Amniotic epithelial cell (primary cell): ENCODE results near the gene ZNF343.
A peak's percentile ranks its signal among the peaks of the same experiment; 100 is the strongest.
"Not testable (repeated sequence)": the region's sequence is repeated elsewhere in the genome, so short reads cannot be mapped to it uniquely, and the experiment has no call there.

ENCODE experiments used
- DNase-seq: peaks from one replicate; pipeline ENCODE4 v3.0.0-alpha.2; 2010; ENCODE audit warnings: low read depth

ZNF343 gene

GRCh38 chr20:2521369-2522305 is 12.9 kb upstream of the ZNF343 start:
- peak; percentile 30 for DNase-seq

- no peak for DNase-seq
Observed at GRCh38 chr20:2520617-2521016, 11.9 kb upstream of the ZNF343 start.

DNA sequence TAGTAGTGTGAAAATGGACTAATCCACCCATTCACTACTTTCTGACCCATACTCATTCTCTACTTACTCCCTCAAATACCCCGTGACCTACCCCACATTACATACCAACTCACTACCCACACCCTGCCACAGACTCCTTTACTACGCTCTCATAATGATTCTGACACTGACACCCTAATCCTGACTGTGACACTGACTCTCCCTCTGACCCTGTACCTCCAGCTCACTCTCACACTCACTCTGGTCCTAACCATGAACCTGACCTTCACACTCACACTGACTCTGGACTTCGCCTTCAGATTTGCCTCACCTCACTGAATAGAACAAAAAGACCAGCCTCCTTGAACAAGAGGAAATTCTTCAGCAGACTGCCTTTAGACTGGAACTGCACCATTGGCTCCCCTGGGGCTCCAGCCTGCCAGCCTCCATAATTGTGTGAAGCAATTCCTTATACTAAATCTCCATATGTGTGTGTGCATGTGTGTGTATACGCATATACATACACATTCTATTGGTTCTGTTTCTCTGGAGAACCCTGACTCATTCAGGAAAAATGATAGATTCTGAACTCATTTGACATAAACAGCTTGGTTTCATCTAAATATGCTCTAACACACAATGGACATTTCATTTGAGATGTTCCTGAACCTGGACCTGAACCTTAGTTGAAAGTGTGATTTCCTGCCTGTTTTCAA is 10.5 kb upstream of the ZNF343 start:
- DNase-seq: peak; percentile 14

- no peak for DNase-seq
Observed at GRCh38 chr20:2518558-2518957, 9.8 kb upstream of the ZNF343 start.

GRCh38 chr20:2518096-2518495 is 9.4 kb upstream of the ZNF343 start:
- no peak for DNase-seq

- no peak for DNase-seq
Observed at GRCh38 chr20:2516399-2516798, 7.7 kb upstream of the ZNF343 start.

DNA sequence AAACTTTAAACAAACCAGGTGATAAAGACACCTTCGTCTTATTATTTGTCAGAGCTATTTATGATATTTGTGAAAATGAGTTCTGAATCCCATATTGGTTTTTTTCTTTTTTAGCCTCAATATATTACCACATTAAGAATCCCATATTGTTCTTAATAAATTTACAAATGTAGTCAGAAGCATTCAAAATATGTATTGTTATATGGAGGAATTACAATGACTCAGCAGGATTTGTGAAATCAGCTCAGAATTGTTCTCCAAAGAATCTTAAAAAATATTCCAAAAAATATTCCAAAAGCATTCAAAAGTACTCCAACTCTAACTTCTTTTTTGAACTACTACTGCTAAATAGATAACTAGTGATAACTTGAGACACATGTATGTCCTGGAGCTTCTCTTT is 6.5 kb upstream of the ZNF343 start:
- no peak for DNase-seq

GRCh38 chr20:2509794-2510193 is 1.1 kb upstream of the ZNF343 start:
- DNase-seq: no peak

DNA sequence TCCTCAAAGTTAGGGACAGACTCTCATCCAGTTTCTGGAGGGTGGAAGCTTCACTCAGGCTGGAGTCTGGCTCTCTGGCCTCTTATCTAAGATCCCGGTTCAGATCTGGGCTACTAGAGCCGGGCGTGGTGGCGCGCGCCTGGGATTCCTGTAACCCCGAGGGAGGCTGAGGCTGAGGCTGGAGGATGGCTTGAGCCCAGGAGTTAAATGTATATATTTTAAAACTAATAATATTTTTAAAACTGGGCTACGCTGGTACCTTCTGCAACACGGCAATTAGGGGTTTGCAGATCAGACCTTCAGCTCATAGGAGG is 710 bp upstream of the ZNF343 start:
- DNase-seq: no peak

GRCh38 chr20:2507875-2508630 is 662 bp downstream of the ZNF343 start:
- DNase-seq: no peak

DNA sequence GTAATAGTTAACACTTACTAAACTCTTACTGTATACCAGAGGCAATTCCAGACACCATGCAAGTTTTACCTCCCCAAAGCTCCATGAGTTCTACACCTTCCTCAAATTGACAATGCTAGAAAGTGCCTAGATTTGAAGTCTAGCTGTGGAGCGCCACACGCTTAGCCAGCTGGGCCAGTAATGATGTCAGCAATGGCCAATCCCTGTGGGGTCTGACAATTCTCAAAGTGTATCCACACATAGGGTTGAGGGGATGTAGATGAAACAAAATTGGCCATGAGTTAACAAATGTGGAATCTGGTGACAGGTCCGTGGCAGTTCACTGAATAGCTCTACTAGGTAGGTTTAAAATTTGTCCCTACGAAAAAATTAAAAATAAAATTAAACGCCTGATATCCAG is 1.3 kb downstream of the ZNF343 start:
- no peak for DNase-seq

GRCh38 chr20:2506426-2506825 is 2.3 kb downstream of the ZNF343 start:
- DNase-seq: not testable (repeated sequence)

GRCh38 chr20:2504803-2505202 is 3.9 kb downstream of the ZNF343 start:
- DNase-seq: not testable (repeated sequence)

GRCh38 chr20:2502808-2503384 is 5.8 kb downstream of the ZNF343 start:
- not testable (repeated sequence) for DNase-seq

DNA sequence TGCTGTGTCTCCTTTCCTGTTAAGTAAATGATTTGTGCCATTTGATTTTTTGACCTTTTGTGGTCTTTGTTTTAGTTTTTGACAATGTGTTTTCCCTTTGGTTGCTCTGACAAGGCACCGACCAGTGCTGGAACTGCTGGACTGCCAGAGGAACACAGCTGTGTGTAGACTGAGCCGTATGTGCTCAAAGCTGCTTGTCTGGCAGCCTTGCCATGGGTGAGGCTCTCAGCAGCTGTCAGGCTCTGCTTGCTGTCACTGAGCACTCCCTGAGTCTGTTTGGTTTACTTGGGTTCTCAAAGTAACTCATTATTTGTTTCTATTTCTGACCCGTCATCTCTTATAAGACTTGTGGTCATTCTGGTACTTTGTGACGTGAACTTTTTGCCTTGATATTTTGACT is 23.1 kb downstream of the ZNF343 start:
- no peak for DNase-seq

DNA sequence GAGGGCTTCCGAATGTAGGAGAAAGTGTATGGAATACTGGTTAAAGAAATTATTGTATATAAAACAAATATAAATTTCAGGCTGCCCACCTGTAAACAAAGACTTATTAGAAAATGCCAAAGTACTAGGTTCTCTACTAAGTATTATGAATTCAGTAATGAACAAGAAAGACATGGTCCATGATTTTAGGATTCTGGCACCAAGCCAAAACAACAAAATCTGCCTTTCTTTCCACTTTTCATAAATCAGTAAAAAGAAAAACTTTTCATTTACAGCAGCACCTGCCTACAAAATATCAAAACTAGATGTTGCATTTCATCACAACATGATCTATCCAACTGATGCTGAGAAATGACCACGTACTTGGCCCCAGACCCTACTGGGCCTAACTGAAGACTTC is 23.6 kb downstream of the ZNF343 start:
- DNase-seq: no peak

GRCh38 chr20:2483504-2483903 is 25.2 kb downstream of the ZNF343 start:
- DNase-seq: no peak

- no peak for DNase-seq
Observed at GRCh38 chr20:2480381-2480780, 28.3 kb downstream of the ZNF343 start.

GRCh38 chr20:2476742-2477615 is 31.7 kb downstream of the ZNF343 start:
- no peak for DNase-seq

- no peak for DNase-seq
Observed at GRCh38 chr20:2475850-2476741, 32.6 kb downstream of the ZNF343 start.
